Hepatocyte (in vitro differentiated cells): Measurements from ENCODE around the gene C12orf75. TPM values are rescaled to one million over a fixed set of nuclear protein-coding genes. Genes with fewer than 3 reads are reported as not detected.

Source experiments
- DNase-seq: peaks from one replicate; pipeline ENCODE4 v3.0.0-alpha.2; 2016; ENCODE audit warnings: low spot score
- H2AFZ ChIP-seq: fragments of 200-600 bp; sonication (generic); 2 replicates; pipeline ENCODE4 v1.6.0; 2016; ENCODE audit warnings: antibody characterized with exemption, mild to moderate bottlenecking
- H3K27ac ChIP-seq: fragments of 200-600 bp; sonication (generic); 2 replicates; pipeline ENCODE4 v1.5.1; 2016; ENCODE audit warnings: mild to moderate bottlenecking
- H3K27me3 ChIP-seq: fragments of 200-600 bp; sonication (generic); 2 replicates; pipeline ENCODE4 v1.6.1; 2016
- H3K36me3 ChIP-seq: fragments of 200-600 bp; sonication (generic); replicated peaks from 2 replicates; pipeline ENCODE4 v1.5.1; 2016; ENCODE audit warnings: low read depth; ENCODE audit not compliant: insufficient read depth
- H3K4me1 ChIP-seq: fragments of 200-600 bp; sonication (generic); 2 replicates; pipeline ENCODE4 v1.5.1; 2016; ENCODE audit warnings: mild to moderate bottlenecking, moderate library complexity; ENCODE audit not compliant: insufficient read depth
- H3K4me2 ChIP-seq: fragments of 200-600 bp; sonication (generic); 2 replicates; pipeline ENCODE4 v1.6.0; 2016
- H3K4me3 ChIP-seq: fragments of 200-600 bp; sonication (generic); 2 replicates; pipeline ENCODE4 v1.5.1; 2016; ENCODE audit warnings: mild to moderate bottlenecking
- H3K79me2 ChIP-seq: fragments of 200-600 bp; sonication (generic); 2 replicates; pipeline ENCODE4 v1.6.0; 2017; ENCODE audit warnings: mild to moderate bottlenecking
- H3K9me2 ChIP-seq: fragments of 200-600 bp; sonication (generic); replicated peaks from 2 replicates; pipeline ENCODE4 v1.6.0; 2017; ENCODE audit warnings: mild to moderate bottlenecking; ENCODE audit not compliant: insufficient read depth
- H3K9me3 ChIP-seq: fragments of 200-600 bp; sonication (generic); 2 replicates; pipeline ENCODE4 v1.5.1; 2016; ENCODE audit warnings: low read depth, mild to moderate bottlenecking
- H4K20me1 ChIP-seq: fragments of 200-600 bp; sonication (generic); 2 replicates; pipeline ENCODE4 v1.6.0; 2016; ENCODE audit warnings: mild to moderate bottlenecking; ENCODE audit not compliant: insufficient read depth, poor library complexity, severe bottlenecking
- CTCF ChIP-seq: fragments of 200-600 bp; sonication (generic); IDR thresholded peaks from 2 replicates; pipeline ENCODE4 v1.5.1; 2016; ENCODE audit warnings: antibody characterized with exemption, mild to moderate bottlenecking; ENCODE audit not compliant: poor library complexity
- EZH2 ChIP-seq: fragments of 200-600 bp; sonication (generic); IDR thresholded peaks from 2 replicates; pipeline ENCODE4 v1.6.1; 2016; ENCODE audit warnings: antibody characterized with exemption, mild to moderate bottlenecking, borderline replicate concordance
- EZH2phosphoT487 ChIP-seq: fragments of 200-600 bp; sonication (generic); IDR thresholded peaks from one replicate; pipeline ENCODE4 v1.6.1; 2018; ENCODE audit warnings: antibody characterized with exemption, mild to moderate bottlenecking, low read depth, moderate library complexity; ENCODE audit not compliant: unreplicated experiment, severe bottlenecking
- WGBS: methylation state at CpG from one replicate; pipeline ENCODE4 v1.1.6; 2016; ENCODE audit warnings: low lambda C conversion rate; ENCODE audit errors: missing lambda C conversion rate; 5-methylcytosine and 5-hydroxymethylcytosine counted together
- polyA plus RNA-seq: library from polyadenylated mRNA; unstranded; fragments of >200 nt; fragmentation: Nextera tagmentation; extraction: Ambion mirVana; gene quantifications from 2 replicates; pipeline ENCODE4 v1.2.1, GENCODE V29; 2016
- total RNA-seq: library from RNA; depleted of rRNA; stranded (reverse); fragments of >200 nt; gene quantifications from 2 replicates; pipeline ENCODE4 v1.2.3, GENCODE V29; 2014

The C12orf75 gene
- total and polyA plus RNA-seq, 2 experiments from 2014 or later: 80.9 to 103 TPM

GRCh38 chr12:105384220-105384619, 53.7 kb downstream of the C12orf75 start:
- no peaks in the 10 kb centered on the region for H3K9me2 ChIP-seq
- no peak overlapping the region for H2AFZ ChIP-seq
- no peaks in the 10 kb centered on the region for H3K36me3 ChIP-seq
- no peaks in the 10 kb centered on the region for H4K20me1 ChIP-seq
- no peaks in the 10 kb centered on the region for H3K27me3 ChIP-seq
- no peak overlapping the region for H3K4me2 ChIP-seq
- H3K27ac ChIP-seq: no peak overlapping the region
- no peak overlapping the region for H3K4me3 ChIP-seq
- no peaks in the 10 kb centered on the region for H3K4me1 ChIP-seq
- 97% methylated on average over 6 of the region's 6 CpGs for WGBS
- no peaks in the 10 kb centered on the region for H3K9me3 ChIP-seq
- TF ChIP-seq EZH2phosphoT487: no peak
- TF ChIP-seq CTCF: no peak
- no peak for TF ChIP-seq EZH2
- DNase-seq: no peak
- H3K79me2 ChIP-seq: no peaks in the 10 kb centered on the region

GRCh38 chr12:105384916-105385535, 54.5 kb downstream of the C12orf75 start:
- no peak overlapping the region for H3K4me2 ChIP-seq
- no peaks in the 10 kb centered on the region for H3K4me1 ChIP-seq
- no peaks in the 10 kb centered on the region for H3K9me3 ChIP-seq
- DNase-seq: no peak
- TF ChIP-seq EZH2phosphoT487 (no peak), EZH2 (no peak), CTCF (no peak)
- no peaks in the 10 kb centered on the region for H3K9me2 ChIP-seq
- no peaks in the 10 kb centered on the region for H4K20me1 ChIP-seq
- no peak overlapping the region for H3K4me3 ChIP-seq
- no peak overlapping the region for H3K27ac ChIP-seq
- no peaks in the 10 kb centered on the region for H3K27me3 ChIP-seq
- no peaks in the 10 kb centered on the region for H3K79me2 ChIP-seq
- no peak overlapping the region for H2AFZ ChIP-seq
- no peaks in the 10 kb centered on the region for H3K36me3 ChIP-seq
- WGBS: 83% methylated on average over 6 of the region's 6 CpGs

GRCh38 chr12:105386431-105386830, 55.9 kb downstream of the C12orf75 start:
- WGBS: 93% methylated on average over 3 of the region's 3 CpGs
- H4K20me1 ChIP-seq: no peaks in the 10 kb centered on the region
- H3K9me2 ChIP-seq: no peaks in the 10 kb centered on the region
- TF ChIP-seq EZH2: no peak
- TF ChIP-seq EZH2phosphoT487: no peak
- TF ChIP-seq CTCF: no peak
- no peaks in the 10 kb centered on the region for H3K36me3 ChIP-seq
- H3K4me1 ChIP-seq: no peaks in the 10 kb centered on the region
- H3K27me3 ChIP-seq: no peaks in the 10 kb centered on the region
- H2AFZ ChIP-seq: no peak overlapping the region
- DNase-seq: no peak
- H3K27ac ChIP-seq: no peak overlapping the region
- no peak overlapping the region for H3K4me2 ChIP-seq
- no peaks in the 10 kb centered on the region for H3K79me2 ChIP-seq
- H3K4me3 ChIP-seq: no peak overlapping the region
- H3K9me3 ChIP-seq: no peaks in the 10 kb centered on the region
